ENCODE data around the gene MLXIP.

Gene MLXIP

GRCh38 chr12:122079033-122079531 lies 526 bp downstream of the MLXIP start:
- no peak for DNase-seq (ENCODE audit: low spot score)

GRCh38 chr12:122079532-122080081 lies 1.1 kb downstream of the MLXIP start:
- no peak for DNase-seq (ENCODE audit: low spot score)

DNA sequence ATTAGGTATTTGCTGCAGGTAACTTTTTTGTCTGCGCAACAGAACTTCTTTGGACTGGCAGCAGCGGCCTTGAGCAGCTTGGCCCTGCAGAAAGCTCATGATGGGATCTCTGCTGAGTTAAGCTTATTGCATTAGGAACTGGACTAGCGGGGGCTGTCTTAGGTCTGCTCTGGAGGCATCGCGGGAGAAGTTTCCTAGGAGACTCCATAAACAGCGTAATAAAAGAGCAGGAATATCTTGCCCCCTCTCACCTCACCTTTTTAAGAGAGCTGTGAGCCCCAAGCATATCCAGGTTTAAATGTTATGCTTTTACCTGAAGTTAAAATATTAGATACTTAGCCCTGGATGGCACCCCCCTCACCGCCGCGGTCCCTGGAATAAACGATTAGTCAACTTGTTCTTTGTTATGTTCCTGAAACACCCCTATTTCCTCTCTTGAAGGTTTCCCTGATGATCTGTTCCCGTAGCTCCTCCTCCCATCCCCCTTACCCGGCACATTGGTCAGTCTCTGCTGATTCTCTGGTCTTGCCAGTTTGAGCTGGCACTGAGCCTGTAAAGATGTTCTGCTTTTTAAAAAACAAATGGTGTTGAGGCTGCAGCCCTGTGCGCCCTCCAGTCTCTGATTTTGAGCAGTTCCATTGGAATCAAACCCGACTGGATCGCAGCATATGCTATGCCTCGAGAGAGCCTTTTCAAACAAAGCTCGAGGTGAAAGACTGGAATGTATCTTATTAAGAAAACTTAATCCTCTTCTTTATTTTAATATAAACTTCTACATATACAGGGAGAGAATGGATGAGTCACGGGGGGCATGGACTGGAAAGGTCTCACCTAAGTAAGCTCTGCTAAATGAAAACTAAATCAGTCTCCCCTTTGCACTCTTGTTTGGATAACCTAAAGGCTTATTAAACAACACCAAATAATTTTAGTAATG lies 1.9 kb downstream of the MLXIP start:
- DNase-seq (ENCODE audit: low spot score) = no peak

GRCh38 chr12:122081083-122081696 lies 2.6 kb downstream of the MLXIP start:
- DNase-seq (ENCODE audit: low spot score) = no peak

DNA sequence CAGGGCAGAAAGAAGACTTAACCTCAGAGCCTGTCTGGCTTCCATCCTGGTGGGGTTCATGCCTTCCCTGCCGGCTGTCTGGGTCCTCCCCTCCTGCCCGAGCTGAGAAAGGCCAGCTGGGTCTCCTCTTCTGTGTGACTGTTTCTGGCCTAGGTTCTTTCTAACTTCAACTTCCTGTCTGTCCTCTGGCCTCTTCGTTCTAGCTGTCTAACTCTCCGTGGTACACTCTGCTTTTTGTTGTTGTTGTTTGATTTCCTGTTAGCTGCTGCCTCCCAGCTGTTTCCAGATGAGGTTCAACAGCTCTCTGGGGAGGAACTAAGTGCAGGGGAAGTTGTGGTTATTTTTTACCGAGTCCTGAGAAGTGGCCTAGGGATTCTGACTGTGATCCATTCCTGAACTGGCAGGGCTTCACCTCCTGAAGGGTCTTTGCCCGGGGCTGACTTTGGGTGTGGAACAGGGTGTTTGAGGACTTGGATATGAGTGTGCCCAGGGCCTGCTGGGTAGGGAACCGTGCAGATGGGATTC lies 3.2 kb downstream of the MLXIP start:
- peak; percentile 45 for DNase-seq (ENCODE audit: low spot score)

- no peak for DNase-seq (ENCODE audit: low spot score)
These were observed 4.2 kb downstream of the MLXIP start for GRCh38 chr12:122082621-122083356.

DNA sequence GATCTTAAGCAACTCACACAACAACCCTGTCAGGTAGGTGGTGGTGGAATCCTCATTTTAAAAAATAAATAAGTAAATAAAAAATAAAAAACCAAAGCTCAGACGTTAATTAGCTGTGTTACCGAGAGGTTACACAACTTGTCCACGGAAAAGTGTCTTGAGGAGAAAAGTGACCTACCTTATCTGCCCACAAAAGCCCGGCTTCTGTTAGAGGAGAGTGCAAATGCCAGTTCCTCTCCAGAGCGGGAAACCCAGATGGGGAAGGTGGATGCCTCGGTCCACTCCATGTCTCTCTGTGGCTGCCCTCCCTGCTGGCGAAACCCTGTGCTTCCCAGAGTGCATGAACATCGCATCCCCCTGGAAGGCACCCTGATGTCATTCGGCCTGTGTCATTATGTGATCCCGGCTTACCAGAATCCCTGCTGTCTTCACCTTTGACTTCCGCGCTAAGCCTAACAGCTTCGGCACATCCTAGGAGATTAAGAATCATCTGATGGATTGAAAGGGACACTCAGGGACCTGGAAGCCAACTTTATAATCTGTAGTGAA lies 6.4 kb downstream of the MLXIP start:
- no peak for DNase-seq (ENCODE audit: low spot score)

DNA sequence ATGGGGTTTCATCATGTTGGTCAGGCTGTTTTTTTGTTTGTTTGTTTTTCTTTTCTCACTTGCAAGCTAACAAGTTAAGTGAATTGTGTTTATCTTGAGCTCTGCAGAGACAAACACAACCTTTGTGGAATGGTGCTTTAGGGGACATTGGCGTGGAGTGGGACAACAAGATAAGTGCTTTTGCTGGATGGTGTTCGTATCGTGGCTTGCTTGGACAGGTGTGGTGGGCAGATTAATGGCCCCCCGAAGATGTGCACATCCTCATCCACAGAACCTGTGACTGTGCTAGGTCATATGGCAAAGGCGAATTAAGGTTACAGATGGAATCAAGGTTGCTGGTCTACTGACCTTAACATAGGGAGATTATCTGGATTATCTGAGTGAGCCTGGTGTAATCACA lies 7.0 kb downstream of the MLXIP start:
- no peak for DNase-seq (ENCODE audit: low spot score)

DNA sequence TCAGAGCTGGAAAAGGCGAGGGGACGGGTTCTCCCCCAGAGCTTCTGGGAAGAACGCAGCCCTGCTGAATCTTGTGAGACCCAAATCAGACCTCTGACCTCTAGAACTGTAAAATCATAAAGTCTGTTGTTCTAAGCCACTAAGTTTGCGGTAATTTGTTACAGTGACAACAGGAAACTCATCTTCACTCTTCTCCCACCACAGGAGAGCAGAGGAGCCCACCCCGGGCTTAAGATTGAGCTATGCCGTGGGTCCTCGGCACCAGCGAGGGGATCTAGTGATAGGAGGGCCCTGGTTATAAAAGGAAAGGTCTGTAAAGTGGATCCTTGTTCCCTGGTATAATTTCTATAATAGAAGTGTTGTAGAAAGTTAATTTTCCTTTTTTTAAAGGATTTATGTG lies 7.6 kb downstream of the MLXIP start:
- no peak for DNase-seq (ENCODE audit: low spot score)

DNA sequence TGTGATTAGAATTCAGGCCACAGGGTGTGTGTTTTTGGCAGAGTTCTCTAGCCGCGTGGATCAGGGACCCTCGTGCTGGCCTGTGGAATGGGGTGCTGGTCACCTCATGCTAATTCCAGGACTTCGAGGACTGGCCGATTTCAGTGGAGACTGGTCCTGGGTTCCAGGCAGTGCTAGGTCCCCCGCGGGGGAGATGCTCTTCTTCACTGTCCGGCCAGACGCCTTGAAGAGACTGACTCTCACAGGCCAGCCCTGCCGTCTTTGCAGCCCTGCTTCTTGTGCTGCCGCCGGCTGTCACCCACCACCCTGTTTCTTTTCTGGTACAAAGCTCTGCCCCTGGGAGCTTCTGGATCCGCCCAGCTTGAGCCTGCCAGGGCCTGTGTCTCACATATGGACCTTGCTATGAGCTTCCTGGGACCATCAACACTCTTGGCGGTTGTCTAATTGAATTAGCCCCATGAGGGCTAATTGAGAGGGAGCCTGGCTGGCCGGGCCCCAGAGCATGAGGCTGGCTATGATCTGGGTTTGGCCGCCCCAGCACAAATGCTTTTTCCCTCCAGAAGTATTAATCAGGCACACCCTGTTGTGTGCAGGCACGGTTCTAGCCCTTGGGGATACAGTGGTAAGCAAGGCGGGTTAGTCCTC lies 8.2 kb downstream of the MLXIP start:
- DNase-seq (ENCODE audit: low spot score) = no peak

GRCh38 chr12:122087431-122088178 lies 9.0 kb downstream of the MLXIP start:
- DNase-seq (ENCODE audit: low spot score) = no peak

- no peak for DNase-seq (ENCODE audit: low spot score)
These were observed 9.7 kb downstream of the MLXIP start for GRCh38 chr12:122088179-122088810.

GRCh38 chr12:122089077-122089476 lies 10.5 kb downstream of the MLXIP start:
- no peak for DNase-seq (ENCODE audit: low spot score)

GRCh38 chr12:122090759-122091515 lies 12.4 kb downstream of the MLXIP start:
- no peak for DNase-seq (ENCODE audit: low spot score)

- DNase-seq (ENCODE audit: low spot score) = no peak
These were observed 14.7 kb downstream of the MLXIP start for GRCh38 chr12:122093098-122093883.

DNA sequence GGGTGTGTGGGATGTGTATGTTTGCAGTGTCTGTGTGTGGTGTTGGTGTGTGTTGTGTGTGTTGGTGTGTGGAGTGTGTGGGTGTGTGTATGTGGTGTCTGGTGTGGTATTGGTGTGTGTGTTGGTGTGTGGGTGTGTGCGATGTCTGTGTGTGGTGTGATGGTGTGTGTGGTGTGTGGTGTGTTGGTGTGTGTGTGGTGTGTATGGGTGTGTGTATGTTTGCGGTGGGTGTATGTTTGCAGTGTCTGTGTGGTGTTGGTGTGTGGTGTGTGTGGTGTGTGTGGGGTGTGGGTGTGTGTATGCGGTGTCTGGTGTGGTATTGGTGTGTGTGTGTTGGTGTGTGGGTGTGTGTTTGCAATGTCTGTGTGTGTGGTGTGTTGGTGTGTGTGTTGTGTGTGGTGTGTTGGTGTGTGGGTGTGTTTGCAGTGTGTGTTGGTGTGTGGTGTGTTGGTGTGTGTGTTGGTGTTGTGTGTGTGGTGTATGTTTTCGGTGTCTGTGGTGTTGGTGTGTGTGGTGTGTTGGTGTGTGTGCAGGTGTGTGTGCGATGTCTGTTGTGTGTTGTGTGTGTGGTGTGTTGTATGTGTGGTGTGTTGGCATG lies 15.7 kb downstream of the MLXIP start:
- DNase-seq (ENCODE audit: low spot score) = no peak

- no peak for DNase-seq (ENCODE audit: low spot score)
These were observed 16.4 kb downstream of the MLXIP start for GRCh38 chr12:122094735-122095631.
